ENCODE measurements around the gene SCAMP2.

Gene SCAMP2

GRCh38 chr15:74832826-74833225, 40.3 kb downstream of the SCAMP2 start:
- TF ChIP-seq NFRKB (IDR thresholded peaks at IDR 0.05) (no peak), FOXA1 (IDR thresholded peaks at IDR 0.05) (no peak), SUZ12 (IDR thresholded peaks at IDR 0.05) (no peak), BHLHE40 (IDR thresholded peaks at IDR 0.05; ENCODE audit: borderline replicate concordance) (no peak), L3MBTL2 (conservative IDR thresholded peaks at IDR 0.05) (no peak), FOXK2 (IDR thresholded peaks at IDR 0.05) (no peak), LEF1 (IDR thresholded peaks at IDR 0.05; ENCODE audit: borderline replicate concordance) (no peak), FOXM1 (IDR thresholded peaks at IDR 0.05; ENCODE audit: borderline replicate concordance) (no peak)
- POLR2A ChIA-PET: interaction anchor here (1.2 kb wide), 1 partner anchor 8 kb away, joined by 5 read pairs; no protein-coding TSS in a partner anchor
- no peak for DNase-seq (ENCODE audit: extremely low spot score)
- CTCF ChIA-PET: interaction anchor here (0.8 to 1.3 kb wide), 4 partner anchors 10 to 64 kb away, joined by 4 to 6 read pairs (median 4); partner anchors contain the start of gene ULK3

DNA sequence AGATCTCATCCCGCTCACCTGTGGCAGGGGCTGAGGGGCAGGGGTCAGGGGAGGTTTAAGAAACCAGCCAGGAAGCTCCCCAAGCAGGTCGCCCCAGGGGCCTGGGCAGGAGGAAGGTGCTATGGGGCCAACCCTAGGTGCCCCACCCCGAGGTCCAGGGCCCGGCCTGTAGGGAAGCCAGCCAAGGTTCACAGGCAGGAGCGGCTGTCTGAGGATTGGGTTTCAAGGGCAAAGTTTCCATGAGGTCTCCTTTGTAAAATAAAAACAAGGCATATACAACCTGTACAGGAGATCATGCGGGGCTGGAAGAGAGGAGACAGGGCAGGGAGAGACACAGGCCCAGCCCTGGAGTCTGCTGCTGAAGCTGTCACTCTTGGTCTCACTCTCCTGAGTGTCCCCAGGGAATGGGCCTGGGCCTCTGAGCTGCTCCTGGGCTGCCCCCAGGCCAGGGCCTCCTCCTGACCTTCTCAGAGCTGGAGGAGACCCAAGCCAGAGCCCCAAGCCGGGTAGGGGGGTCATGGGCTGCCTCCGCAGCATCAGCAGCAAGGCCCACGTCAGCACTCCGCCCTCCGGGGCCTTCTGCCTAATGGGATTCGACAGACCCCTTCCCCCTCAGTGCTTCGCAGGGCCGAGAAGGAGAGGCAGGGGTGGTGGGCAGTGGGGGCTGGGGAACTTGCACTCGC, 41.2 kb downstream of the SCAMP2 start:
- no peak for DNase-seq (ENCODE audit: extremely low spot score)
- no peak for TF ChIP-seq FOXK2 (IDR thresholded peaks at IDR 0.05)
- TF ChIP-seq FOXA1 (IDR thresholded peaks at IDR 0.05): no peak
- no peak for TF ChIP-seq CTBP1 (IDR thresholded peaks at IDR 0.05; ENCODE audit: borderline replicate concordance)
- TF ChIP-seq NFRKB (IDR thresholded peaks at IDR 0.05): no peak
- TF ChIP-seq SP1 (IDR thresholded peaks at IDR 0.05): no peak
- no peak for TF ChIP-seq SUZ12 (IDR thresholded peaks at IDR 0.05)
- TF ChIP-seq, protein P1, sequence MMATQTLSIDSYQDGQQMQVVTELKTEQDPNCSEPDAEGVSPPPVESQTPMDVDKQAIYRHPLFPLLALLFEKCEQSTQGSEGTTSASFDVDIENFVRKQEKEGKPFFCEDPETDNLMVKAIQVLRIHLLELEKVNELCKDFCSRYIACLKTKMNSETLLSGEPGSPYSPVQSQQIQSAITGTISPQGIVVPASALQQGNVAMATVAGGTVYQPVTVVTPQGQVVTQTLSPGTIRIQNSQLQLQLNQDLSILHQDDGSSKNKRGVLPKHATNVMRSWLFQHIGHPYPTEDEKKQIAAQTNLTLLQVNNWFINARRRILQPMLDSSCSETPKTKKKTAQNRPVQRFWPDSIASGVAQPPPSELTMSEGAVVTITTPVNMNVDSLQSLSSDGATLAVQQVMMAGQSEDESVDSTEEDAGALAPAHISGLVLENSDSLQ (IDR thresholded peaks at IDR 0.05): no peak
- no peak for TF ChIP-seq ZNF384 (IDR thresholded peaks at IDR 0.05)
- no peak for TF ChIP-seq BHLHE40 (IDR thresholded peaks at IDR 0.05; ENCODE audit: borderline replicate concordance)
- no peak for TF ChIP-seq ELF4 (IDR thresholded peaks at IDR 0.05)
- CTCF ChIA-PET: interaction anchor here (1.1 kb wide), 1 partner anchor 11 kb away, joined by 6 read pairs; the partner anchor contains the start of gene ULK3
- POLR2A ChIA-PET: no interaction called here

- ChIA-PET POLR2A (interaction anchor here (0.8 to 1.5 kb wide), 3 partner anchors 12 to 216 kb away, joined by 3 to 4 read pairs (median 4); no protein-coding TSS in a partner anchor), CTCF (interaction anchor here (0.8 to 0.9 kb wide), 2 partner anchors 59 to 71 kb away, joined by 3 to 4 read pairs; no protein-coding TSS in a partner anchor)
- TF ChIP-seq SUZ12 (IDR thresholded peaks at IDR 0.05) (no peak), ELF4 (IDR thresholded peaks at IDR 0.05) (no peak), LEF1 (IDR thresholded peaks at IDR 0.05; ENCODE audit: borderline replicate concordance) (no peak), ARNT (IDR thresholded peaks at IDR 0.05) (no peak), L3MBTL2 (conservative IDR thresholded peaks at IDR 0.05) (no peak), BHLHE40 (IDR thresholded peaks at IDR 0.05; ENCODE audit: borderline replicate concordance) (no peak), FOXA1 (IDR thresholded peaks at IDR 0.05) (no peak), TARDBP (IDR thresholded peaks at IDR 0.05) (no peak), NFRKB (IDR thresholded peaks at IDR 0.05) (no peak), FOXK2 (IDR thresholded peaks at IDR 0.05) (no peak), HDGF (IDR thresholded peaks at IDR 0.05; ENCODE audit: borderline replicate concordance) (no peak)
- no peak for DNase-seq (ENCODE audit: extremely low spot score)
Measured at GRCh38 chr15:74830868-74831267, 42.3 kb downstream of the SCAMP2 start.

DNA sequence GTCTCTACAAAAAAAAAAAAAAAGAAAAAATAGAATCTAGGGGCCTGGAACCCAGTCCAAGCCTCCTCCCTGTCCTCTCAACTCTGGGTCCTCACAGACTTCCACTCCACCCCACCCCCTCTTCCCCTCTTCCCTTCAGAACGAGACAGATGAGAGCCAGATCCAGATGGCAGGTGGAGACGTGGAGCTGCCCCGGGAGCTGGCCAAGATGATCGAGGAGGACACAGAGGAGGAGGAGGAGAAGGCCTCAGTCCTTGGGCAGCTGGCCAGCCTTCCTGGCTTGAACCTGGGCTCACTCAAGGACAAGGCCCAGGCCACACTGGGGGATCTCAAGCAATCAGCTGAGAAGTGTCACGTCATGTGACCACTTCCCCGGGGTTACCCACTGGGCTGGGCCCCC, 43.2 kb downstream of the SCAMP2 start:
- ChIA-PET POLR2A (interaction anchor here (1.4 to 1.5 kb wide), 2 partner anchors 70 to 215 kb away, joined by 3 to 4 read pairs; no protein-coding TSS in a partner anchor), CTCF (interaction anchor here (0.7 kb wide), 1 partner anchor 62 kb away, joined by 3 read pairs; no protein-coding TSS in a partner anchor)
- DNase-seq (ENCODE audit: extremely low spot score): no peak
- TF ChIP-seq NFRKB (IDR thresholded peaks at IDR 0.05) (no peak), SP1 (IDR thresholded peaks at IDR 0.05) (no peak), ARNT (IDR thresholded peaks at IDR 0.05) (no peak), HDGF (IDR thresholded peaks at IDR 0.05; ENCODE audit: borderline replicate concordance) (no peak), CTBP1 (IDR thresholded peaks at IDR 0.05; ENCODE audit: borderline replicate concordance) (no peak), SUZ12 (IDR thresholded peaks at IDR 0.05) (no peak), L3MBTL2 (conservative IDR thresholded peaks at IDR 0.05) (no peak), FOXK2 (IDR thresholded peaks at IDR 0.05) (no peak), ELF4 (IDR thresholded peaks at IDR 0.05) (no peak), LEF1 (IDR thresholded peaks at IDR 0.05; ENCODE audit: borderline replicate concordance) (no peak), BHLHE40 (IDR thresholded peaks at IDR 0.05; ENCODE audit: borderline replicate concordance) (no peak), FOXA1 (IDR thresholded peaks at IDR 0.05) (no peak), TARDBP (IDR thresholded peaks at IDR 0.05) (no peak), FOXM1 (IDR thresholded peaks at IDR 0.05; ENCODE audit: borderline replicate concordance) (no peak), ZNF384 (IDR thresholded peaks at IDR 0.05) (no peak)
- TF ChIP-seq, protein P1 (IDR thresholded peaks at IDR 0.05): no peak

DNA sequence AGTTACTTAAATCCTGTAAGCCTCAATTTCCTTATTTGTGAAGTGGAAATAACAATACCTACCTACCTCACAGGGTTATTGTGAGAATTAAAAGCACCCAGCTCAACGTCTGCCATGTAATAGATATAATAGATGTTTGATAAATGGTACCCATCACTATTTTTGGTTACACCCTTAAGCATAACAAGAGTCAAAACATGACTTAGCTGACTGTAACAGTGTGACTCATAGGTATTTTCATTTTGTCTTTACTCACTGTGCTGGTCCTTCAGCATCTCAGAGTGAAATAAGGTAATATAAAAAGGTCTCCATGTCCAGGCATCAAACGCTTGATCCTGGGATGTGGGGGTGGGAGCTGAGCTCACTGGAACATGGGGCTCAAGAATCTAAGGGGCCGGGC, 43.7 kb downstream of the SCAMP2 start:
- ChIA-PET CTCF (interaction anchor here (0.7 kb wide), 2 partner anchors 61 to 652 kb away, joined by 3 read pairs; no protein-coding TSS in a partner anchor), POLR2A (interaction anchor here (0.6 to 1.4 kb wide), 2 partner anchors 59 to 215 kb away, joined by 3 read pairs; no protein-coding TSS in a partner anchor)
- no peak for DNase-seq (ENCODE audit: extremely low spot score)
- no peak for TF ChIP-seq TARDBP (IDR thresholded peaks at IDR 0.05)
- no peak for TF ChIP-seq LEF1 (IDR thresholded peaks at IDR 0.05; ENCODE audit: borderline replicate concordance)
- TF ChIP-seq ELF4 (IDR thresholded peaks at IDR 0.05): no peak
- no peak for TF ChIP-seq HDGF (IDR thresholded peaks at IDR 0.05; ENCODE audit: borderline replicate concordance)
- TF ChIP-seq CTBP1 (IDR thresholded peaks at IDR 0.05; ENCODE audit: borderline replicate concordance): no peak

GRCh38 chr15:74828835-74829234, 44.3 kb downstream of the SCAMP2 start:
- TF ChIP-seq NFRKB (IDR thresholded peaks at IDR 0.05): no peak
- TF ChIP-seq HDGF (IDR thresholded peaks at IDR 0.05; ENCODE audit: borderline replicate concordance): no peak
- no peak for TF ChIP-seq LEF1 (IDR thresholded peaks at IDR 0.05; ENCODE audit: borderline replicate concordance)
- no peak for TF ChIP-seq FOXK2 (IDR thresholded peaks at IDR 0.05)
- no peak for TF ChIP-seq FOXA1 (IDR thresholded peaks at IDR 0.05)
- no peak for TF ChIP-seq FOXM1 (IDR thresholded peaks at IDR 0.05; ENCODE audit: borderline replicate concordance)
- no peak for TF ChIP-seq ZNF384 (IDR thresholded peaks at IDR 0.05)
- ChIA-PET POLR2A (interaction anchor here (0.6 kb wide), 1 partner anchor 58 kb away, joined by 3 read pairs; no protein-coding TSS in a partner anchor), CTCF (no interaction called here)
- DNase-seq (ENCODE audit: extremely low spot score): no peak

All from HEK293T (cell line).